Activated CD8-positive, alpha-beta memory T cell treated with anti-CD3 and anti-CD28 coated beads, Interleukin-2, amount 50 U/mL, for 24 hours (primary cell): Measurements from ENCODE around the gene SIDT1.

Source experiments
- DNase-seq: peaks from one replicate; pipeline ENCODE4 v3.0.0-alpha.2; 2020; ENCODE audit errors: extremely low read depth

Gene SIDT1

DNA sequence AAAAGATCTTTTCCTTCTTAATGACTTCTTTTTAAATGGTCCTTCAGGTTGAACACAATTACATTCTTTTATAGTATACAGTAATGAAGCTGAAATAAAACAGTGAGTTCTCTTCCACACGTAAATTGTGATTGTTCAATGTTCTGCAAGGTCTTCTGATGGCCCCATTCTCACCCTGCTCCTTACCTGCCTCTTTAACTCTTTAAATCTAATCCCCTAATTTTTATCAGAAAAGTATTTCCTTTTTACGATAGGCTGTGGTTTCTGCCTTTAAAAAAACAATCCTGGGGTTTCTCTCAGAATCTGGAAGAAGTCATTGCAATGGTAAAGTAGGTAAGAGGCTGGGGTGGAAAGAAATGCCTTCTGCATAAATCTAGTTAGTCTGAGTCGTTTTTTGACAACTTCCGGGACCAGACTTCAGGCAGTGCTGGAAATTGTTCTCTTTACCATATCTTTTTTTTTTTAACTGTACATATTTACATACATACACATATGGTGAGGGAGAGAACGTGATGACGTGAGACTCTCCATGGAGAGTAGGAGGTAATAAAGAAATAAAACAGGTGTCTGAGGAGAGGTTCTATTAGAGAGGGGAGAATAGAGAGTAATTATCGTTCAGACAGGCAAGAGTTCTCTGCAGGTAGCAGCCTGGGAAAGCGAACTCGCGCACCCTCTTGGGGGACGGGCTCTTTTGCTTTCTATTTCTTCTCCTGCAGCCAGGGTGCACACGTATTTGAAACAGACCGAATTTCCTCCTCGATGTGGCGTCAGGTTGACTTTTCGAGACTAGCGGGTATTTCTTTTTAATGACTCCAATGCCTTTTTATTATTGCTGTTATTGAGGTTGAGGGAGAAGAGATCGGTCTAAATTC, at the start of gene SIDT1:
TSS of gene SIDT1 (plus strand) at position 730 of the 872 bp plus-strand sequence. CDS start 467 bp downstream, outside the sequence.
- no peak for DNase-seq

GRCh38 chr3:113485161-113485609, 47.2 kb upstream of the SIDT1 start:
- no peak for DNase-seq

DNA sequence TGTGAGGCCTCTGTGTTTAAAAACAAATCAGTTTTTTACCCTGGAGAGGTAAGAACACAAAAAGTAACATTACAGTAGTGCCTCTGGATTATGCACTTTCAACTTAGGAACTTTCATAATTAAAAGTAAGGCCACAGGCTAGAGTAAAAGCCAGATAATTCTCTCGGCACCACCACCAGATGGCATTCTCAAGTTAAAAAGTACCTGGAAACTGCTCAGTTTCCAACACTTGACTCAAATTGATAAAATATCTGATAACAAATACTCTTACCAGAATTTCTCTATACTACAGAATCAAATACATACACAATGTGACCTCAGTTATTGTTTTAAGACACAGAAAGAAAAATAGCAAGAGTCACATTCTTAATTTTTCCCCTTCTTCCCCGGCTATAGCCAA, 37.3 kb upstream of the SIDT1 start:
- no peak for DNase-seq

DNA sequence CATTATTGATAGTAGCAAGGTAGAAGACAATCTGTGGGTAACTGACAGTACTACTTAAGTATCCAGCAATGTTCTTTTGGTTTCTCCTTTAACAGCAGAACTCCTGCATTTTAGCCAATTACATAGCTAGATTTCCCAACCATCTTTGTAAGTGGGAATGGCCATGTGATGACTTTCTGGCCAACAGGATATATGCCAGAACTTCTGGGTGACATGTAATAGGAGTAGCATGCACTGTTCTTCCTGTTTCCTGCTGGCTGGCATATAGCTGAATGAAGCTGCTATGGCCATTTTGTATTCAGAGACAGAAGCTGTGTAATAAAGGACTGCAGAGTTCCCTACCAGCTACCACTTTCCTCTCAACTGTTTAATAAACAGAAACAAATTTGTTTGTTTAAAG, 35.4 kb upstream of the SIDT1 start:
- DNase-seq = no peak

GRCh38 chr3:113498221-113499005, 33.9 kb upstream of the SIDT1 start:
- no peak for DNase-seq

DNA sequence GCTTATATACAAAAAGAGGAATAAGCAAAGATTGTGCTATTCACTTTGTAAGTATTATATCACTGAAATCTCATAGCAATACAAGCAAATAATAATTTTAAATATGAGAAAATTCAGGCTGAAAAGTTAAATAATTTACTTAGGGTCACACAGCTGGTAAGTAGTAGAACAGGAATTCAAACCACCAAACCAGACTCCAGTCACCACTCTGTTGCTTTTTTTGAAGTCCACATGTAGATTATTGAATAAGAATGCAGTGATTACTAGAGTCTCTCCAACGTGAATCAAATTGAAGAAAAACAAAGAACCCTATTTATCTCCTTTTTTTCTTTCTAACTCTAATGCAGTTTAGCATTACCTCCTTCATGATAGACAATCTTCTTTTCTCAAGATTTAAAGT, 33.3 kb upstream of the SIDT1 start:
- DNase-seq = no peak

GRCh38 chr3:113501597-113501996, 30.8 kb upstream of the SIDT1 start:
- no peak for DNase-seq

- no peak for DNase-seq
Observed at GRCh38 chr3:113505867-113506266, 26.5 kb upstream of the SIDT1 start.

GRCh38 chr3:113507501-113508067, 24.8 kb upstream of the SIDT1 start:
- no peak for DNase-seq

DNA sequence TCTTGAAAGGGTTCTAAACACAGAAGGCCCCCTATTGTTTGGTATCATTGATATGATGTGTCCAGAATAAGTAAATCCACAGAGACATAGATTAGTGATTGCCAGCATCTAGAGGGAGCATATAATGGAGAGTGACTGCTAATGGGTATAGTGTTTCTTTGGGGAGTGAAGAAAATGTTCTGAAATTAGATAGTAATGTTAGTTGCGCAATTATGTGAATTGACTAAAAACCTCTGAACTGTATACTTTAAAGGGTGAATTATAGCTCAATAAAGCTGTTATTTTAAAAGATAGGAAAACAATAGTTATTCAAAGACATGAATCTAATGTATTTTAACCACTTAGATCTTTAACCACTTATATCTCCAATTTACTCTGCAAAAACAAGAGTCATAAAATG, 23.4 kb upstream of the SIDT1 start:
- DNase-seq = no peak

DNA sequence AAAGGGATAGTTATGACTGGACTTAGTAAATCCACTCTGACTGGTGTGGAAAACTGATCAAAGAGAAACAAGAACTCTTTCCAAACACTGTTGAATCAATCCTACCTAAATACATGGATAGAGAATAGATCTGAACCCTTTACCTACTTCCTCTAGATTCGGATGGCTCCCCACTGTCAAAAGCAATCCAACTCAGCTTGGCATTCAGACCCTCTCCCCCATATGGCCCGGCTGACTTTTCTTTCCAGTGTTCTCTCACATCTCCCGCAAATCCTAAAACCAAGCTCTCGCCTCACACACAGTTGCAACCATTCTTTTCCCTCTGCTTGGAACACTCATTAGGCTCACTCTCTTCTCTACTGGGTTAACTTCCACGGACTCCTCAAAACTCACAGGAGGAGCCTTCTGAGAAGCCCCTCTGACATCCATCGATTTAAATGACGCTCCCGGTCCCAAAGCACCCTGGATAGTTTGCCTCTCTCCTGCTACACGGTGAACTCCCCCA, 18.0 kb upstream of the SIDT1 start:
- DNase-seq = no peak

GRCh38 chr3:113516115-113516505, 16.2 kb upstream of the SIDT1 start:
- no peak for DNase-seq

DNA sequence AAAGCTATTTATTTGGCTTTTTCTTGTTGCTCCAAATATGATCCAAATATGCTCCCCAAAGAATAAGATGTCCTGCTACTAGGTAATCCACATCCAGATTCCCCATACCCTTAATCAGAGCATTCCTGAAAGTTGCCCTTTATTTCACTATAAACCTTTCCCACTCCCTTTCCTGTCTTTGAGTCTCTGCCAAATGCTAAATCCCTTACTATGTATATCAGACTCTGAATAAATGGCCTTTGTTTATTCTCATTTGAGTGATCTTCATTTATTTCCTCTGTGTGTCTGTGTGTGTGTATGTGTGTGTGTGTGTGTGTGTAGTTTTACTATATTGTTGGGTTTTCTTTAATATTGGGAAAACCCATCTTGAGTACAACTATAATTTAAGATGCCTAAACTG, 10.4 kb upstream of the SIDT1 start:
- no peak for DNase-seq

DNA sequence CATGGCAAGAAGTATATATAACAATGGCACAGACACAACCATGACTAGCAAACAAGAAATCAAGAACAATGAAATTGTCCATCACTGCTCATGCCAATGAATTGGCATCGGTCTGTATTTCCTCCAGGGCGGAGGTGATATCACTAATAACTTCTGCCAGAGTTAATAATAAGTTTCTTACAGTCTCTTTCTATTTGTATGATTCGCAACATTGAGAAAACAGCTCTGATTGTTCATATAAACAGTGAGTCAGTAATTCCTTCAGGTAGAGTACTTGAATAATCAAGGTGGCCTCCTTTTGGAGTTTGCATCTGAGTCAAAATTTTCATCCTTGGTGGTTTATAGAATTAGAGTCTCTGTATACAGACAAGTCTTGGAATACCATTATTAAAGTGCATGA, 9.1 kb upstream of the SIDT1 start:
- DNase-seq = no peak

- DNase-seq = no peak
Observed at GRCh38 chr3:113532698-113533533, 561 bp downstream of the SIDT1 start.

GRCh38 chr3:113533534-113533892, 1.2 kb downstream of the SIDT1 start:
- DNase-seq = no peak

GRCh38 chr3:113534365-113534764, 2.0 kb downstream of the SIDT1 start:
- DNase-seq = no peak

DNA sequence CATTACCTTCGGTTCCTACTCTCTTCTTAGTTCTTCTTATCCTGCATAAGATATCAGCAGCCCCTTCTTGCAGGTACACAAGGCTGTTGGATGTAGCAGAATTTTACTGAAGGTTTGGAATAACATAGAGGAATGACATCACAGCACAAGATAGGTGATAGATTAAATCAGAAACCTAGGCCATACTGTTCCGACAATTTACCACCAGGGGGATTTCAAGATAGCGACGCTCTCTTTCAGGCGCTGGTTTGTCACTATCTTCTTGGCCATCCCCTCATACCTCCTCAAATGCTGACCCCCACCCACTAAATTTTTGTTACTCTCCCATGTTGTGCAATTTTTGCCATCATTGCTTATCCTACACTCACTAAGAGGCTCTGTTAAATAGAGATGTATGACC, 3.5 kb downstream of the SIDT1 start:
- no peak for DNase-seq

DNA sequence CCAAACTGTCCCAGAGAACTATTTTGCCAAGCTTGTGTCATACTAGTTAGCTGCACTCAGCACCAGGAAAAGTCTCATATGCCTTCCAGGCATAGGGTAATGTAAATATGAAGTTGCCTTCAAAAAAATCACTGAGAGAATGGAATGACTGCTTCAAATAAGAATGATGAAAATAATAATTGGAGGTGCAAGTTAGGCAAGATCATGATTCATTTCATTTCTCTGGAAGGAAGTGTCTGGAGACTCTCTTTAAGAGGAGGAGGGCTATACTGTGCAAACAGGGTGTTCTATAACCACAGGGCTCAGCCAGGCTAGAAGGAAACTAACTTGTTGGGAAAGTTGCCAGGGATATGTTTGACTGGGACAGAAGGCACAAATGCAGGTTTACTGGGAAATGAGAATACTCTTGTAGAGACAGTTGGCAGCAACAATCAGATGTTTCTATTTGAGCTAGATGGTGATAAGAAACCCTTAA, 4.3 kb downstream of the SIDT1 start:
- DNase-seq = no peak

GRCh38 chr3:113537155-113537554, 4.8 kb downstream of the SIDT1 start:
- no peak for DNase-seq

- DNase-seq = no peak
Observed at GRCh38 chr3:113541519-113541918, 9.2 kb downstream of the SIDT1 start.
